OCI-LY1 (cell line): ENCODE results near the gene CCDC187.

Source experiments
- CTCF ChIP-seq: fragments of 200-600 bp; sonication (generic), shearing (Covaris generic); IDR thresholded peaks from 2 replicates; pipeline ENCODE4 v1.5.1; 2017; ENCODE audit warnings: mild to moderate bottlenecking, antibody characterized with exemption, low read length, moderate library complexity, mixed read lengths
- EZH2 ChIP-seq: fragments of 200-600 bp; sonication (generic), shearing (Covaris generic); IDR thresholded peaks from 2 replicates; pipeline ENCODE4 v1.8.0; 2017; ENCODE audit warnings: borderline replicate concordance, mixed run types, mild to moderate bottlenecking, antibody characterized with exemption, low read length, moderate library complexity, mixed read lengths

DNA sequence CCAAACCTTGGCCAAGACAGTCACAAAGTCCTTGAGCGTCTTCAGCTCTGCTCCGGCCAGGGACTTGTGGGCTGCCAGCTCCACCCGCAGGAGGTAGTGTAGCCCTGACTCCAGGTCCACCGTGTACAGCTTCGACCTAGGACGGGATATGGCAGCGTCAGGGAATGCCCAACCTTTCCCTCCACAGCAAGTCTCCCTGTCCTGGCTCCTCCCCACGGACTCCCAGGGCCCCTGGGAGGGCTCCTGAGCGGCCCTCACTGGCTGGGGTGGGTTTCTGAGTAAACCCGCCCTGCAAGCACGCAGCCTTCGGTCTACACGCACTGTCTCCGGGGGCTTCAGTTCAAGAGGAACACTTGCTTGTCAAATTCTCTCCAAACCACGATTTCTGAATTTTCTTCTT is 85.2 kb downstream of the CCDC187 start:
- TF ChIP-seq CTCF (no peak), EZH2 (no peak)
